HL-60 (cell line): ENCODE data around the gene ANXA2.

Experiments used
- CTCF ChIP-seq: IDR thresholded peaks from one replicate; pipeline ENCODE4 v1.5.1; 2011; ENCODE audit warnings: low read length, control low read depth, inconsistent platforms; ENCODE audit not compliant: insufficient read depth
- GABPA ChIP-seq: IDR thresholded peaks from 2 replicates; pipeline ENCODE4 v1.6.1; 2012; ENCODE audit warnings: low read depth
- POLR2AphosphoS5 ChIP-seq: IDR thresholded peaks from 2 replicates; pipeline ENCODE4 v1.6.1; 2012; ENCODE audit warnings: low read depth
- REST ChIP-seq: IDR thresholded peaks from 2 replicates; pipeline ENCODE4 v1.6.1; 2012; ENCODE audit warnings: low read depth; ENCODE audit not compliant: insufficient replicate concordance

- peak; percentile 60 for TF ChIP-seq CTCF
- TF ChIP-seq REST, result no peak
- no peak for TF ChIP-seq GABPA
- TF ChIP-seq POLR2AphosphoS5, result no peak
These were observed 70.7 kb downstream of the ANXA2 start for GRCh38 chr15:60326824-60327654.
